Mucosa of descending colon (tissue), 3 donors: ENCODE results near the gene NEK10. TPM values are rescaled to one million over a fixed set of nuclear protein-coding genes. Genes with fewer than 3 reads are reported as not detected.

Experiments
- ATAC-seq: fragments of 200-7000 bp; cut with Tn5 transposase; one replicate; pipeline ENCODE4 v1.9.1; 2020; ENCODE audit warnings: mild to moderate bottlenecking, moderate library complexity
- DNase-seq, 3 donors: peaks; one replicate each; pipeline ENCODE4 v3.0.0-alpha.2; 2020
- H3K36me3 ChIP-seq: fragments of 200-600 bp; one replicate; pipeline ENCODE4 v1.8.0; 2021; ENCODE audit warnings: low read depth, mild to moderate bottlenecking
- H3K4me1 ChIP-seq: fragments of 200-600 bp; one replicate; pipeline ENCODE4 v1.8.0; 2021; ENCODE audit warnings: low read depth, mild to moderate bottlenecking
- H3K4me3 ChIP-seq: fragments of 200-600 bp; one replicate; pipeline ENCODE4 v1.8.0; 2021; ENCODE audit warnings: mild to moderate bottlenecking
- H3K9me3 ChIP-seq: fragments of 200-600 bp; one replicate; pipeline ENCODE4 v1.8.0; 2021; ENCODE audit warnings: mild to moderate bottlenecking
- intact Hi-C, 2 donors: fragments of 100-400 bp; cut with DNase I in 1 of 2; cut with micrococcal nuclease in 1 of 2; formaldehyde crosslinking; loops; one replicate each; pipeline versions ENCODE4 v1.11.0 to v1.11.1; 2022; cut with DNase I, micrococcal nuclease
- total RNA-seq, 3 donors: library from RNA; stranded (reverse); fragmentation: NEBNext Ultra II Directional in 2 of 3; extraction: Animal tissue kit (Norgen Biotek cat#: 25700) in 2 of 3; gene quantifications; one replicate each; pipeline versions ENCODE4 v1.2.1 to v1.2.4, GENCODE V29; 2021 to 2023
- TF ChIP-seq, protein P1 (sequence below): fragments of 200-600 bp; IDR thresholded peaks from one replicate; pipeline ENCODE4 v1.8.0; 2022; ENCODE audit warnings: antibody characterized with exemption, mild to moderate bottlenecking
- donor health status: DM: no; HTN: no; CAD: no; lungs with moderate emphysema.
- donor health status: DM: no; HTN: no; CAD: no.
- donor health status: DM: no; HTN: yes; CAD: no.

NEK10 gene
- total RNA-seq, 3 donors from 2014 or later: 1.1 to 6.5 (median 1.4) TPM

DNA sequence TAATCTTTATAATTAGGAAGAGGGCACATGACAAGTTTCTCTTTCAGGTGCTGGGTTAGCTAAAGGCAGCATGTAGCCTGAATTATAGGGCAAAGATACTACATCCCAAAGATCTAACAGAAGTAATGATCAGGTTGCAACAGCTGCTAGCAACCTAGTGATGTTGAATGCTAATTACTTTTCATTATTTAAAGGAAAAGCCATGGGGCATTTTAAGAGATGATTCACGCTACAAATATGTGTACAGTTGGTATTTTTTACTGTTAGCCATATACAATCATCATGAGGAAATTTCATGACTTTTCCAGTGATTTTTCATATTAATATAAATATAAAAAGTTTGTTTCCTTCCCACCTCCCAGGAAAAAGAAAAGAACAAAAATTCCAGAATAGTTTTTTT lies 43.0 kb downstream of the NEK10 start:
- intact Hi-C loops: no loop called here

DNA sequence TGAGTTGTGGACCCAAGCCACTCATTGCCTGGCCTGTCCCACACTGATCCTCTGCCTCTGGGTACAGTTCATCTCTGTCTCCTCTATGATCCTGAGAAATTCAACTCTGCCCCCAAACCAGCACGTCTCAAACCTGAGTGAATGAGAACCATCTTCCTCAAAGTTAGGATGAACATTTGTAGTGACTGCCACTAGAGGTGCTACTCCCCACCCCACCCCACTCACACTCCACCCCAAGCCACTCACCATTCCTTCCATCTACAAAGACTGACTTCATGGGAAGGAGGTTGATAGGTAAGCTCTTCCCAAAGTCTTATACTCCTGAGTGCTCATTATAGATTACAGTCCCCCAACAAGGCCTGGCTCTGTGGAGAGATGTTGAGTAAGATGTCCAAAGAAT lies 43.8 kb downstream of the NEK10 start:
- H3K4me1 ChIP-seq: no peaks in the 10 kb centered on the region

More for the DNA sequence above, 43.0 kb downstream of the NEK10 start:
- ATAC-seq (no peak), DNase-seq (no peak)
- H3K4me3 ChIP-seq: no peak overlapping the region
- TF ChIP-seq, protein P1, sequence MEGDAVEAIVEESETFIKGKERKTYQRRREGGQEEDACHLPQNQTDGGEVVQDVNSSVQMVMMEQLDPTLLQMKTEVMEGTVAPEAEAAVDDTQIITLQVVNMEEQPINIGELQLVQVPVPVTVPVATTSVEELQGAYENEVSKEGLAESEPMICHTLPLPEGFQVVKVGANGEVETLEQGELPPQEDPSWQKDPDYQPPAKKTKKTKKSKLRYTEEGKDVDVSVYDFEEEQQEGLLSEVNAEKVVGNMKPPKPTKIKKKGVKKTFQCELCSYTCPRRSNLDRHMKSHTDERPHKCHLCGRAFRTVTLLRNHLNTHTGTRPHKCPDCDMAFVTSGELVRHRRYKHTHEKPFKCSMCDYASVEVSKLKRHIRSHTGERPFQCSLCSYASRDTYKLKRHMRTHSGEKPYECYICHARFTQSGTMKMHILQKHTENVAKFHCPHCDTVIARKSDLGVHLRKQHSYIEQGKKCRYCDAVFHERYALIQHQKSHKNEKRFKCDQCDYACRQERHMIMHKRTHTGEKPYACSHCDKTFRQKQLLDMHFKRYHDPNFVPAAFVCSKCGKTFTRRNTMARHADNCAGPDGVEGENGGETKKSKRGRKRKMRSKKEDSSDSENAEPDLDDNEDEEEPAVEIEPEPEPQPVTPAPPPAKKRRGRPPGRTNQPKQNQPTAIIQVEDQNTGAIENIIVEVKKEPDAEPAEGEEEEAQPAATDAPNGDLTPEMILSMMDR: no peak
- no peaks in the 10 kb centered on the region for H3K9me3 ChIP-seq
- H3K36me3 ChIP-seq: no peaks in the 10 kb centered on the region
- H3K4me1 ChIP-seq: no peaks in the 10 kb centered on the region

GRCh38 chr3:27324686-27325085 lies 44.5 kb downstream of the NEK10 start:
- Histone ChIP-seq H3K9me3 (no peaks in the 10 kb centered on the region), H3K36me3 (no peaks in the 10 kb centered on the region), H3K4me3 (no peak overlapping the region), H3K4me1 (no peaks in the 10 kb centered on the region)
- DNase-seq: no peak
- no peak for ATAC-seq
- intact Hi-C loops: no loop called here
- TF ChIP-seq, protein P1: no peak

More for the DNA sequence above, 43.8 kb downstream of the NEK10 start:
- Histone ChIP-seq H3K4me3 (no peak overlapping the region), H3K36me3 (no peaks in the 10 kb centered on the region), H3K9me3 (no peaks in the 10 kb centered on the region)
- intact Hi-C loops: no loop called here
- ATAC-seq (peak; percentile 44), DNase-seq (no peak)
- TF ChIP-seq, protein P1: no peak

- intact Hi-C loops: no loop called here
- Histone ChIP-seq H3K36me3 (no peaks in the 10 kb centered on the region), H3K4me1 (no peaks in the 10 kb centered on the region), H3K4me3 (no peak overlapping the region), H3K9me3 (no peaks in the 10 kb centered on the region)
- DNase-seq: no peak
- ATAC-seq: peak; percentile 17
- TF ChIP-seq, protein P1: no peak
Measured at GRCh38 chr3:27323087-27323570, 46.1 kb downstream of the NEK10 start.

DNA sequence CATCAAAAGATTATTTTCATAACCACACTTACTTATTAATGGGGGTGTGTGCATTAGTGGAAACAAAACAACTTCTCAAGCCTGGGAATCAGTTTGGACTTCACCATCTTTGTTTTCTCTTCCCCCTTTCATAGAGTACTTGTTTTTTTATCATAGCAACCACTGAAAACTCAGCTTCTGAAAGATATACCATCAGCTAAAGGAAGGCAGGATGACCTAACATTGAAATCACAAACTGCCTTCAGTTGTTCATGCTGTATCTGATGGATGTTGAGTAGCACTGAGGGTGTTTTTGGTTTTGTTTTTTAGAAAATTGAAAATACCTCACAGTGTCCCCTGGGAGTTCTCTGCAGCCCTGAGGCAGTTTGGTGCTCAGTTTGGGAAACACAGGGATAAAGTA lies 46.5 kb downstream of the NEK10 start:
- Histone ChIP-seq H3K9me3 (no peaks in the 10 kb centered on the region), H3K4me3 (no peak overlapping the region), H3K4me1 (no peaks in the 10 kb centered on the region), H3K36me3 (no peaks in the 10 kb centered on the region)
- TF ChIP-seq, protein P1: no peak
- DNase-seq (no peak), ATAC-seq (no peak)
- intact Hi-C loops: no loop called here
